ENCODE data around the gene NCKAP5.
"Not testable (repeated sequence)": the region's sequence is repeated elsewhere in the genome, so short reads cannot be mapped to it uniquely, and the experiment has no call there.

The NCKAP5 gene

GRCh38 chr2:133249362-133249761 lies 318.9 kb downstream of the NCKAP5 start:
- DNase-seq = no peak

DNA sequence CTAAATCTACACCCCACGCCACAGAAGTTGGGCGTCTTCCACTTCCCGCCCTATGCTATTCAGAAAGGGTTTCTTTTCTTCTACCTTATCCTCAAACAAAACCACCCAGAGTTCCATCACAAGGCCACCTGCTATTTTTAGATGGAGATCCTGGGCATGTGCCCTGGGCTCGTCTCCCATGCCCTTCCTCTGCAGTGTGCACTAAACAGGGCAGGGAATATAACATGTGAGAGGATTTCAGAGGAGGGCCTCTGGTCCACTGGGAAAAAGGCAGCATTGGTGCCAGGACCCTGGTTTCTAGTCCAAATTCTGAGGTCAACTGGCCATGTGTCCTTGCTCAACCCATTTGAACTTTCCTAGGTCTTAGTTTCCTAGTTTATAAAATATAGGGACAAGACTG lies 320.0 kb downstream of the NCKAP5 start:
- no peak for DNase-seq

DNA sequence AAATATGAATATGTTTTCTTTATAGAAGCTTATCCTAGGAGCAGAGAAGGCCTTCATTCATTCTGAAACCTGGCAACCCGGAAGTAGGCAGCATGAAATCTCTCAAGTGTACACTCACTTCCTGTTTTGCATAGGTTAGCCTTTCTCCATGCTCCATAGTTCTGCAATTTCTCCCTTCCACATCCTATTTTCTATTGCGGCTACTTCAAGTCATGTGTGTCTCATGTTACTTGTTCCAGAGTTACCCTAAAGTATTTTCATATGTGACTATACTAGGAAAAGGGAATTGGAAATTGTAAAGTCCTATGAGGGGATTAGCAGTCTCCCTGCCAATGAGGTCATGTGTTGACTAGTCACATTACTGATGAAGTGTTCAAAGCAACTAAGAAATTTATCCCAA lies 320.6 kb downstream of the NCKAP5 start:
- no peak for DNase-seq

- no peak for DNase-seq
These were observed 327.1 kb downstream of the NCKAP5 start for GRCh38 chr2:133241224-133241571.

- no peak for DNase-seq
These were observed 327.6 kb downstream of the NCKAP5 start for GRCh38 chr2:133240491-133241223.

DNA sequence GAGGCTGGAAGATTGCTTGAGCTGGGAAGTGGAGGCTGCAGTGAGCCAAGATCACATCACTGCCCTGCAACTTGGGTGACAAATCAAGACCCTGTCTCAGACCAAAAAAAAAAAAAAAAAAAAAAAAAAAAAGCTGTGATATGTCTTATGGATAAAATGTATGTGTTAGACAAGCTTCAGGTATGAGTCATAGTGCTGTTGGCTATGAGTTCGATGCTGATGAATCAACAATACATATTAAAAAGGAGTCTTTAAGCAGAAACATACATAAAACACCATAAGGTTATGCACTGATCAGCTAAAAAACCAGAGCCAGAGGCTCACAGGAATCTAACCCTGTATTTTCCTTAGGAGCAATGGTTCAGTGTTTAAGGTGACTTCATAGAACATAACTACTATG lies 332.3 kb downstream of the NCKAP5 start:
- DNase-seq = no peak

GRCh38 chr2:133232556-133232955 lies 335.7 kb downstream of the NCKAP5 start:
- no peak for DNase-seq

DNA sequence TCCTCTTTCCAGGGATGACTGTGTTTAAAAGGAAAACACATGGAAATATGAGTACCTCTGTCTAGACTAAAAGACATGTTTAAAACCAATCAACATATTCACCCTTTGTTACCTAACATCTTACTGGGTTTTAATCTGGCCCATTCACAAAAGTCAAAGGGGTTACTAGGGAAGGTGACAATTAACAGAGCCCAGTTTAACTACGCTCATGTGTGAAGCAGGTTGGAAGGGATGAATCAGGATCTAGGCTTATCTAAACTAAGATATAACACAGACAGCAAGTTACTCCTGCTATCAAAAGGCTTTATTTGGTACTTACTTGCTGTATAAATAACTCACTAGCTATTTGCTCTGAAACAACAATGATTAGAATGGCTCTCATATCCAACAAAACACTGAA lies 337.0 kb downstream of the NCKAP5 start:
- DNase-seq = no peak

DNA sequence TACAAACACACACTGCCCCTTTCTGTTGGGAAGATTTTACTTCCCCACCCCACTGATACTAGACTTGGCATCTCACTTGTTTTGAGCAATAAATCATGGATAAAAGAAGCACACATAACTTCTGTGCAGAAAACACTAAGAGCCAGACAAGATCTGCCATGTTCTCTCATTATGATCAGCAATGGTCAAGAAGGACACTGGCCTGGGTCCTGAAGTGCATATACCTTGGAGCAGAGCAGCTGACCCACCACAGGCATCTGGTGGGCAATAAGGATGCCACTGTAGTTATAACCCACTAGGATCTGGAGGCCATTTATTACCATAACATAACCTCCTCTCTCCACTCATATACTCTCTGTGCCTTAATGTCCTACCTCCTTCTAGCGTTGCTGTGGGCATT lies 338.3 kb downstream of the NCKAP5 start:
- no peak for DNase-seq

DNA sequence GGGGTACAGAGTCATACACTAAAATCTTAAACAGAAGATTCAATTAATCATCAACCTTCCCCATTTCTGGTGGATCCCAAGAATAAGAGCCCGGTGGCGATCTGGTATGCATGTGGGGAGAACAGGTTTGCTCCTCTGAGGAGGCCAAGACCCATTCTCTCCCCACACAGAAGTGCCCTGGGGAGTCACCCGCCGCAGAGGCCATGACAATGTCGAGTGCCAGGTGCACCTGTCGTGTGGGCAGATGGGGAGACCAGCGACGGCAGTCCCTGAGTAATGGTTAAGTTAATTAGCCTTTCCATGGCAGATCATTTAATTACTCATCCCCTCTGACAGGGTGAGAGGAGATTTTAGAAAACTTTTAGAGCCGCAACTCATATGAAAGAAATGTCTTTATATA lies 345.0 kb downstream of the NCKAP5 start:
- no peak for DNase-seq

DNA sequence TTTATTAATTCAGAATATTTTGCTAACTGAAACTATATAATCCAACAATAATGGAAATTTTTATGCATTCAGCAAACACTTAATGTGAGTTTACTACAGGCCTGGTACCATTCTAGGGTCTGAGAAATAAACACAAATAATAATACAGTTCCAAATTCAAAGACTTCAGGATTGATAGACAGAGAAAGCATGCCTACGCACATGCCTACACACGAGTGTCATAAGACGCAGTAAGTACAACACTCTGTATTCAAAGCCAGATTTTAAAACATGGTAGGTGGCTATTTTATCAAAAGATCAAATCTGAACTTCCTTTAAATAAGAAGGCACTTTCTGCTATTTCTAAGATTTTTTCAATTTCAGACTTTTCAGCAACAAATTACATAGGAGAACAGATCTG lies 346.9 kb downstream of the NCKAP5 start:
- no peak for DNase-seq

DNA sequence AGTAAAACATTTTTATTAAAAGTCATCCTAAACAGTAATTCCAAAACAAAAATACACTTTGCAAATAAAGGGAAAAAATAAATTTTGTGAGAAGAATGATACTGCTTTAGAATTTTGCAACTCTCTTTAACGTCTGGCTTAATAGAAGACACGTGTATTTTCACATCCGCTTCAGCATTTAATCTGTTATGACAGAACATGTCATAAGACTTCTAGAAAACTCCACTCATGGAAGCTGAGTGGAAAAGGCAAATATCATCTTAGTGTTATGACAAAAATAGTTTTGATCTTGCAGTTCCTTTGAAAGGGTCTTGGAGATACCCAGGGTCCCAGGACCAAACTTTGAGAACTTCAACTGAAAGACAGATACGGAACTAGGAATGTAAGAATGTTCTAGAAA lies 350.1 kb downstream of the NCKAP5 start:
- no peak for DNase-seq

DNA sequence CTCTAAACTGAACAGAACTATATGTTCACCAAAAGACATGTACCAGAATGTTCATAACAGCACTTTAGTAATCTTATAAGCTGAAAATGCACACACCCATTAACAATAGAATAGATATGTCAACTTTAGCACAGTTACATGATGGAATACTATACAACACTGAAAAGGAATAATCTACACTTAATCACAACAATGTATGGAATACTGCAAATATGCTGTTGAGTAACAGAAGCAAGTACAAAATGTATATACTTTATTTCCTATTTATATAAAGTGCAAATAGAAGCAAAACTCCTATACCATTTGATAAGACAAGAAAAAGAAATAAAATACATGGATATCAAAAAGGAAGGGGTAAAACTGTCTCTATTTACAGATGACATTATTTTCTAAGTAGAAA lies 352.8 kb downstream of the NCKAP5 start:
- DNase-seq = no peak

DNA sequence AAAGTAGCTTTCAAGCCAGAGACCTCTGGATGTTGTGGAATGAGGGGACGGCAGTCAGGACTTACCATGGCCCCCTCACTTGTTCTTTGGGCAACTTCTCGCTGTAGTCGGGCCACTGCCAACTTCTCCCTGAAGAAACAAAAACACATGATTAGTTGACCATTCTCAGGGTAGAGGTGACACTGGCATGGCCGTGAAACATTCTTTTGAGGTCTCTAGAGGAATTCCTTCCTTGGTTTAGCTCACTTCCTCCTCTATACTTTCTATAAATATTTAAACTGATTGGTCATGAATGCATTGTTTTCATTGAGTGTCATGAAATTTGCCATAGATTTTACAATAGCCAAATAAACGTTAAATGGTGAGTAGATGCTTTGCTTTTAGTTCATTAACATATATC lies 354.6 kb downstream of the NCKAP5 start:
- no peak for DNase-seq

GRCh38 chr2:133209325-133209724 lies 358.9 kb downstream of the NCKAP5 start:
- no peak for DNase-seq

DNA sequence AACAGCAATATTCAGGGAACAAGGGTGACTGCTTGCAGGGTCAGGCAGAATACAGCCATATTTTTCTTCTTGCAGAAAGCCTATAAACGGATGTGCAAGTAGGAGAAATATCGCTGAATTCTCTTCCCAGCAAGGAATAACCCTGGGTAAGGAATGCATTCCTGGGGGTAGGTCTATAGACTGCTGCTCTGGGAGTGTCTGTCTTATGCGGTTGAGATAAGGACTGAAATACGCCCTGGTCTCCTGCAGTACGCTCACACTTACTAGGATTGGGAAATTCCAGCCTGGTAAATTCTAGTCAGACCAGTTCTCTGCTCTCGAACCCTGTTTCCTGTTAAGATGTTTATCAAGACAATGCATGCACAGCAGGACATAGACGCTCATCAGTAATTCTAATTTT lies 361.6 kb downstream of the NCKAP5 start:
- not testable (repeated sequence) for DNase-seq

GRCh38 chr2:133204421-133204820 lies 363.8 kb downstream of the NCKAP5 start:
- DNase-seq = no peak

- DNase-seq = no peak
These were observed 367.4 kb downstream of the NCKAP5 start for GRCh38 chr2:133200684-133201421.

- no peak for DNase-seq
These were observed 369.6 kb downstream of the NCKAP5 start for GRCh38 chr2:133198678-133199077.

GRCh38 chr2:133197156-133197555 lies 371.1 kb downstream of the NCKAP5 start:
- no peak for DNase-seq

- no peak for DNase-seq
These were observed 373.4 kb downstream of the NCKAP5 start for GRCh38 chr2:133194777-133195335.

- no peak for DNase-seq
These were observed 374.0 kb downstream of the NCKAP5 start for GRCh38 chr2:133194362-133194655.

- no peak for DNase-seq
These were observed 374.5 kb downstream of the NCKAP5 start for GRCh38 chr2:133193544-133194361.

GRCh38 chr2:133192028-133192427 lies 376.2 kb downstream of the NCKAP5 start:
- no peak for DNase-seq

Measured in hematopoietic multipotent progenitor cell treated with erythropoietin and hydrocortisone succinate and interleukin-3 and kit ligand, for 6 days (in vitro differentiated cells).